H1 (cell line): Measurements from ENCODE around the gene COL6A1. TPM values are rescaled to one million over a fixed set of nuclear protein-coding genes. Genes with fewer than 3 reads are reported as not detected.

ENCODE experiments used
- CTCF ChIA-PET: fragments of 300-600 bp; sonication (Branson Sonifier 250); formaldehyde crosslinking; loops from one replicate; lab custom pipeline; 2021; ENCODE audit not compliant: partially characterized antibody; lab: Charles Lee
- POLR2A ChIA-PET: fragments of 300-600 bp; sonication (Branson Sonifier 250); formaldehyde crosslinking; loops from one replicate; lab custom pipeline; 2021; ENCODE audit warnings: inconsistent platforms; ENCODE audit not compliant: partially characterized antibody; lab: Charles Lee
- DNase-seq, 2 experiments: peaks; one replicate each; pipeline versions ENCODE4 v3.0.0 to v3.0.0-alpha.2; 2010 to 2022; ENCODE audit warnings: low spot score in 2 of 2, low read depth in 1 of 2, mixed read lengths in 1 of 2
- FAIRE-seq: peaks from 2 replicates; lab custom pipeline; 2011; peaks lifted over from hg19 to GRCh38; lab: Jason Lieb, UNC
- H2AFZ ChIP-seq: 2 replicates; pipeline ENCODE4 v1.8.1; 2012; ENCODE audit warnings: low read length, inconsistent platforms
- H2AK5ac ChIP-seq: 2 replicates; pipeline ENCODE4 v1.6.1; 2013; ENCODE audit warnings: low read depth, low read length
- H2BK120ac ChIP-seq: replicated peaks from 2 replicates; pipeline ENCODE3; 2013; ENCODE audit warnings: low read depth, low read length, inconsistent platforms
- H2BK12ac ChIP-seq: 2 replicates; pipeline ENCODE4 v1.6.1; 2013; ENCODE audit warnings: low read depth, low read length
- H2BK15ac ChIP-seq: 2 replicates; pipeline ENCODE4 v1.6.1; 2013; ENCODE audit warnings: low read length
- H2BK20ac ChIP-seq: 2 replicates; pipeline ENCODE4 v1.6.1; 2013; ENCODE audit warnings: low read length
- H2BK5ac ChIP-seq: 2 replicates; pipeline ENCODE4 v1.6.1; 2013; ENCODE audit warnings: low read depth, low read length
- H3K14ac ChIP-seq: 2 replicates; pipeline ENCODE4 v1.6.1; 2013; ENCODE audit warnings: inconsistent platforms; ENCODE audit not compliant: insufficient read length
- H3K18ac ChIP-seq: 2 replicates; pipeline ENCODE4 v1.6.1; 2013; ENCODE audit warnings: low read length; ENCODE audit errors: extremely low read depth
- H3K23ac ChIP-seq: 2 replicates; pipeline ENCODE4 v1.6.1; 2013; ENCODE audit warnings: inconsistent platforms; ENCODE audit not compliant: insufficient read length
- H3K23me2 ChIP-seq: 2 replicates; pipeline ENCODE4 v1.6.1; 2013; ENCODE audit warnings: low read depth, low read length
- H3K27ac ChIP-seq: 2 replicates; pipeline ENCODE4 v1.6.1; 2011; ENCODE audit warnings: low read depth, low read length, inconsistent platforms
- H3K27me3 ChIP-seq, 4 experiments: replicated peaks in 1 of 4; 1 replicate in 1 of 4; 2 replicates in 3 of 4; pipeline versions ENCODE4 v1.6.1 to v1.8.1; 2011 to 2013; ENCODE audit warnings: low read length in 3 of 4, mild to moderate bottlenecking in 3 of 4, inconsistent platforms in 2 of 4, mixed read lengths in 2 of 4, moderate library complexity in 1 of 4; ENCODE audit not compliant: control insufficient read depth in 3 of 4, insufficient read depth in 3 of 4; ENCODE audit errors: extremely low read depth in 1 of 4
- H3K36me3 ChIP-seq, 4 experiments: 2 replicates each; pipeline versions ENCODE4 v1.6.1 to v1.8.1; 2011 to 2013; ENCODE audit warnings: mild to moderate bottlenecking in 4 of 4, low read length in 3 of 4, moderate library complexity in 2 of 4, control low read depth in 1 of 4, inconsistent platforms in 1 of 4; ENCODE audit not compliant: insufficient read depth in 4 of 4, control insufficient read depth in 2 of 4
- H3K4ac ChIP-seq: replicated peaks from 2 replicates; pipeline ENCODE3; 2013; ENCODE audit warnings: low read length, low read depth, mixed read lengths, inconsistent platforms; ENCODE audit not compliant: insufficient read length
- H3K4me1 ChIP-seq, 4 experiments: replicated peaks in 1 of 4; 1 replicate in 1 of 4; 2 replicates in 3 of 4; pipeline versions ENCODE4 v1.6.1 to v1.8.1; 2011 to 2013; ENCODE audit warnings: low read length in 3 of 4, inconsistent platforms in 2 of 4, mixed read lengths in 1 of 4; ENCODE audit not compliant: insufficient read depth in 4 of 4, control insufficient read depth in 3 of 4
- H3K4me2 ChIP-seq, 2 experiments: 2 replicates each; pipeline versions ENCODE4 v1.6.1 to v1.8.1; 2011 to 2013; ENCODE audit warnings: low read depth in 2 of 2, low read length in 2 of 2, control low read depth in 1 of 2, inconsistent platforms in 1 of 2, mild to moderate bottlenecking in 1 of 2; ENCODE audit not compliant: insufficient read depth in 1 of 2
- H3K4me3 ChIP-seq, 4 experiments: fragments of 200-600, 300-600 bp in 1 of 4; sonication (generic), shearing (Covaris generic), sonication (Bioruptor Twin) in 1 of 4; 2 replicates each; pipeline versions ENCODE4 v1.5.1 to v1.8.1; 2011 to 2016; ENCODE audit warnings: low read length in 4 of 4, low read depth in 3 of 4, control low read depth in 2 of 4, inconsistent platforms in 2 of 4, mild to moderate bottlenecking in 2 of 4, mixed read lengths in 1 of 4, moderate library complexity in 1 of 4; ENCODE audit not compliant: insufficient read depth in 2 of 4; ENCODE audit errors: extremely low read depth in 1 of 4
- H3K56ac ChIP-seq: replicated peaks from 2 replicates; pipeline ENCODE3; 2013; ENCODE audit warnings: low read depth, mild to moderate bottlenecking, mixed read lengths, low read length, inconsistent platforms; ENCODE audit not compliant: insufficient read length
- H3K79me1 ChIP-seq: 2 replicates; pipeline ENCODE4 v1.6.1; 2013; ENCODE audit warnings: low read depth, low read length, control low read depth
- H3K79me2 ChIP-seq, 2 experiments: 2 replicates each; pipeline versions ENCODE4 v1.6.1 to v1.8.1; 2012 to 2013; ENCODE audit warnings: low read length in 2 of 2, mild to moderate bottlenecking in 2 of 2, inconsistent platforms in 1 of 2; ENCODE audit not compliant: insufficient read depth in 2 of 2, control insufficient read depth in 1 of 2
- H3K9ac ChIP-seq, 4 experiments: replicated peaks in 1 of 4; 1 replicate in 1 of 4; 2 replicates in 3 of 4; pipeline versions ENCODE4 v1.6.1 to v1.8.1; 2011 to 2013; ENCODE audit warnings: low read depth in 3 of 4, low read length in 3 of 4, control low read depth in 2 of 4, mild to moderate bottlenecking in 2 of 4, moderate library complexity in 2 of 4, inconsistent platforms in 1 of 4; ENCODE audit errors: extremely low read depth in 1 of 4
- H3K9me3 ChIP-seq, 2 experiments: 2 replicates each; pipeline versions ENCODE4 v1.6.1 to v1.8.1; 2012 to 2013; ENCODE audit warnings: mild to moderate bottlenecking in 2 of 2, moderate library complexity in 2 of 2, control low read depth in 1 of 2, inconsistent platforms in 1 of 2, low read depth in 1 of 2, low read length in 1 of 2, mixed read lengths in 1 of 2; ENCODE audit not compliant: insufficient read depth in 2 of 2
- H4K20me1 ChIP-seq, 2 experiments: replicated peaks in 1 of 2; 2 replicates each; pipeline versions ENCODE3 to v1.8.1; 2011 to 2013; ENCODE audit warnings: inconsistent platforms in 2 of 2, low read length in 2 of 2, mild to moderate bottlenecking in 1 of 2; ENCODE audit not compliant: insufficient read depth in 2 of 2, control insufficient read depth in 1 of 2
- H4K5ac ChIP-seq: 2 replicates; pipeline ENCODE4 v1.6.1; 2013; ENCODE audit warnings: low read length, low read depth, mixed read lengths, inconsistent platforms; ENCODE audit not compliant: insufficient read length
- H4K8ac ChIP-seq: 2 replicates; pipeline ENCODE4 v1.8.0; 2013; ENCODE audit warnings: mild to moderate bottlenecking, moderate library complexity, low read length, inconsistent platforms; ENCODE audit not compliant: insufficient read depth; ENCODE audit errors: extremely low read depth
- H4K91ac ChIP-seq: replicated peaks from 2 replicates; pipeline ENCODE3; 2013; ENCODE audit warnings: low read length, mixed read lengths, inconsistent platforms; ENCODE audit not compliant: insufficient read length
- BRCA1 ChIP-seq: IDR thresholded peaks from 2 replicates; pipeline ENCODE4 v1.6.1; 2012; ENCODE audit warnings: low read depth, low read length, improper control_type of control experiment
- CEBPB ChIP-seq: IDR thresholded peaks from 2 replicates; pipeline ENCODE4 v1.6.1; 2012; ENCODE audit warnings: low read depth, low read length
- EGR1 ChIP-seq: IDR thresholded peaks from 2 replicates; pipeline ENCODE4 v1.6.1; 2011; ENCODE audit warnings: low read depth, low read length, borderline replicate concordance
- GABPA ChIP-seq: IDR thresholded peaks from 2 replicates; pipeline ENCODE4 v1.6.1; 2011; ENCODE audit warnings: mild to moderate bottlenecking, low read length, moderate library complexity, borderline replicate concordance; ENCODE audit not compliant: insufficient read depth
- KDM4A ChIP-seq: IDR thresholded peaks from one replicate; pipeline ENCODE4 v1.7.1; 2012; ENCODE audit warnings: low read depth, mild to moderate bottlenecking, moderate library complexity, low read length, inconsistent platforms; ENCODE audit not compliant: severe bottlenecking
- MAFK ChIP-seq: IDR thresholded peaks from 2 replicates; pipeline ENCODE4 v1.6.1; 2012; ENCODE audit warnings: low read depth, mild to moderate bottlenecking, improper control_type of control experiment, low read length
- SAP30 ChIP-seq: fragments of 300-600 bp; sonication (generic); IDR thresholded peaks from 2 replicates; pipeline ENCODE4 v1.7.1; 2012; ENCODE audit warnings: low read length, moderate library complexity, mild to moderate bottlenecking, inconsistent platforms; ENCODE audit not compliant: insufficient read depth, insufficient replicate concordance
- TBP ChIP-seq: IDR thresholded peaks from 2 replicates; pipeline ENCODE4 v1.6.1; 2011; ENCODE audit warnings: low read depth, low read length, improper control_type of control experiment
- WGBS, 2 experiments: shearing (Covaris generic) in 1 of 2; methylation state at CpG; one replicate each; pipeline versions ENCODE4 v1.1.6 to v1.1.7; 2013 to 2015; ENCODE audit warnings: low lambda C conversion rate in 2 of 2, mixed read lengths in 2 of 2, inconsistent platforms in 1 of 2, low coverage in 1 of 2, missing lambda C conversion rate in 1 of 2; ENCODE audit not compliant: insufficient replicate concordance in 2 of 2, insufficient coverage in 1 of 2, insufficient read length in 1 of 2; ENCODE audit errors: extremely low coverage in 1 of 2, missing lambda C conversion rate in 1 of 2; 5-methylcytosine and 5-hydroxymethylcytosine counted together
- polyA plus RNA-seq, 7 experiments: library from polyadenylated mRNA; depleted of rRNA in 3 of 7; stranded (reverse) in 5 of 7; unstranded in 2 of 7; fragments of >200 nt in 5 of 7; fragments of 200-250 nt in 2 of 7; gene quantifications; 1 replicate in 5 of 7; 2 replicates in 1 of 7; 4 replicates in 1 of 7; pipeline versions ENCODE4 v1.2.1 to v1.2.3, GENCODE V29; 2011 to 2013; ENCODE audit warnings: missing spikeins in 2 of 7, mixed read lengths in 2 of 7
- total RNA-seq: library from RNA; stranded (reverse); fragmentation: NEBNext Ultra II Directional; extraction: Animal tissue kit (Norgen Biotek cat#: 25700); gene quantifications from 2 replicates; pipeline ENCODE4 v1.2.1, GENCODE V29; 2021
- TF ChIP-seq, protein P1 (sequence below), 3 experiments: IDR thresholded peaks; 1 replicate in 2 of 3; 2 replicates in 1 of 3; pipeline versions ENCODE4 v1.5.1 to v1.6.1; 2011; ENCODE audit warnings: low read length in 3 of 3, mild to moderate bottlenecking in 3 of 3, inconsistent platforms in 2 of 3, low read depth in 1 of 3, moderate library complexity in 1 of 3; ENCODE audit not compliant: insufficient read depth in 1 of 3; ENCODE audit errors: control extremely low read depth in 1 of 3

COL6A1 gene
- total and polyA plus RNA-seq, 2 of the 8 experiments (the other 6 are each of a cell fraction or from before 2014, with no cell fraction given), result 100 to 115 TPM

DNA sequence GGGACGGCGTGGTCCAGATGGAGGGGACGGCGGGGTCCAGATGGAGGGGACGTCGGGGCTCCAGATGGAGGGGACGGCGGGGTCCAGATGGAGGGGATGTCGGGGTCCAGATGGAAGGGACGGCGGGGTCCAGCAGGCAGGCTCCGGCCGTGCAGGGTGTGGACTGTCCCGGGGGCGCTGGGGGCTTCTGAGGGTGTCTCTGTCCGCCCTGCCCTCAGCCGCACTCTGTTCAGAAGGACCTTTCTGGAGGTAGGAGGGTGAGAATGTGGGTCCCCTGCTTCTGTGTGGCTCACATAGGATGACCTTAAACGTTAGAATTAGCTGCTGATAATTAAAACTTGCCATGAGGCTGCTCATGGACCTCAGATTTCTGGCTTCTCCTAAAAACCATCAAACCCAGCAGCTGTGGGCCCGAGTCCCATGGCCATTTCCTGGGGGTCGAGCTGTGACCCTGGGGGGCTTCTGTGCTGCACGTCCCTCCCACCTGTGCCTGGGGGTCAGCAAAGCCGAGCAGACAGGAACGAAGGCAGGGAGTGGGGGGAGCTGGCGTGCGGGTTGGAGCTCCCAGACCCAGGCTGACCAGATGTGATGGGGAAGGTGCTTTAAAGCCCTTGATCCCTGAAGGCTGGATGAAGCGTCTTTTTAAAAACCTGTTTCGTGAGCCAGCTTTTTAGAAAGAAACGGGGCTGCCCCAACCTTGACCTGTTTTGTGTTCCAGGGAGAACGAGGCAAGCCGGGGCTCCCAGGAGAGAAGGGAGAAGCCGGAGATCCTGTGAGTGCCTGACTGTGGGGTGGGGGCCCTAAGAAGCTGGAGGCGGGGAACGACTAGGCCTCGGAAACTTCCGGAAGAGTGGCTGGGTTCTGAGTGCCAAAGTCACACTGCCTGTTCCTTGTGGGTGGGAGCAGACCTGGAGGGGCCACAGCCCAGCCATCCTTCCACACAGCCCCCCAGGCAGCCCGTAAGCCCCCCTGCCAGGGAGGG lies 7.1 kb downstream of the COL6A1 start:
- no peak overlapping the region for H2AFZ ChIP-seq
- H3K9me3 ChIP-seq, result no peaks in the 10 kb centered on the region
- no peak overlapping the region for H4K8ac ChIP-seq
- H3K18ac ChIP-seq, result no peak overlapping the region
- H4K20me1 ChIP-seq, result peaks cover 0 to 13% of the 10 kb centered on the region in 2 experiments
- no peaks in the 10 kb centered on the region for H3K23me2 ChIP-seq
- H2BK5ac ChIP-seq, result no peak overlapping the region
- H3K79me1 ChIP-seq, result peaks cover 4% of the 10 kb centered on the region; the same call in 1 of the 2 replicates
- H3K56ac ChIP-seq, result no peak overlapping the region
- H2BK12ac ChIP-seq, result no peak overlapping the region
- H2BK120ac ChIP-seq, result no peak overlapping the region
- no peak overlapping the region for H4K5ac ChIP-seq
- no peak overlapping the region for H3K27ac ChIP-seq
- CTCF ChIA-PET, result no interaction called here
- no peaks in the 10 kb centered on the region for H3K27me3 ChIP-seq
- POLR2A ChIA-PET, result no interaction called here
- H4K91ac ChIP-seq, result no peak overlapping the region
- H3K14ac ChIP-seq, result no peak overlapping the region
- DNase-seq (no peak), FAIRE-seq (no peak)
- H3K4me1 ChIP-seq, result no peaks in the 10 kb centered on the region
- H3K23ac ChIP-seq, result no peak overlapping the region
- H3K36me3 ChIP-seq, result peaks cover 2 to 60% (median 16%) of the 10 kb centered on the region in 4 experiments; a peak in 5 of 8 replicates
- WGBS, 2 experiments, result 89% methylated on average over 20 of the region's 36 CpGs; no CpG with 5 or more reads in 1 of the 2 experiments
- no peak overlapping the region for H2BK20ac ChIP-seq
- H3K9ac ChIP-seq, result no peak overlapping the region
- no peak overlapping the region for H3K4ac ChIP-seq
- H3K4me3 ChIP-seq, result no peak overlapping the region
- H3K79me2 ChIP-seq, result no peaks in the 10 kb centered on the region
- no peak overlapping the region for H2AK5ac ChIP-seq
- no peak overlapping the region for H2BK15ac ChIP-seq
- H3K4me2 ChIP-seq, result no peak overlapping the region
- TF ChIP-seq SAP30 (no peak), KDM4A (no peak), EGR1 (no peak), GABPA (no peak), BRCA1 (no peak), CEBPB (no peak), MAFK (no peak), TBP (no peak)
- TF ChIP-seq, protein P1, sequence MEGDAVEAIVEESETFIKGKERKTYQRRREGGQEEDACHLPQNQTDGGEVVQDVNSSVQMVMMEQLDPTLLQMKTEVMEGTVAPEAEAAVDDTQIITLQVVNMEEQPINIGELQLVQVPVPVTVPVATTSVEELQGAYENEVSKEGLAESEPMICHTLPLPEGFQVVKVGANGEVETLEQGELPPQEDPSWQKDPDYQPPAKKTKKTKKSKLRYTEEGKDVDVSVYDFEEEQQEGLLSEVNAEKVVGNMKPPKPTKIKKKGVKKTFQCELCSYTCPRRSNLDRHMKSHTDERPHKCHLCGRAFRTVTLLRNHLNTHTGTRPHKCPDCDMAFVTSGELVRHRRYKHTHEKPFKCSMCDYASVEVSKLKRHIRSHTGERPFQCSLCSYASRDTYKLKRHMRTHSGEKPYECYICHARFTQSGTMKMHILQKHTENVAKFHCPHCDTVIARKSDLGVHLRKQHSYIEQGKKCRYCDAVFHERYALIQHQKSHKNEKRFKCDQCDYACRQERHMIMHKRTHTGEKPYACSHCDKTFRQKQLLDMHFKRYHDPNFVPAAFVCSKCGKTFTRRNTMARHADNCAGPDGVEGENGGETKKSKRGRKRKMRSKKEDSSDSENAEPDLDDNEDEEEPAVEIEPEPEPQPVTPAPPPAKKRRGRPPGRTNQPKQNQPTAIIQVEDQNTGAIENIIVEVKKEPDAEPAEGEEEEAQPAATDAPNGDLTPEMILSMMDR (IDR thresholded peaks at IDR 0.05; ENCODE audit: control extremely low read depth in 1 of 3, insufficient read depth in 1 of 3, low read depth in 1 of 3, low read length in 3 of 3), result no peak
